Neural progenitor cell (in vitro differentiated cells): ENCODE data around the gene BGN.

Experiments used
- EZH2 ChIP-seq: fragments of 200-600 bp; sonication (generic); IDR thresholded peaks from 2 replicates; pipeline ENCODE4 v1.6.1; 2017; ENCODE audit warnings: antibody characterized with exemption, mild to moderate bottlenecking, moderate library complexity
- EZH2phosphoT487 ChIP-seq: fragments of 200-600 bp; sonication (generic); IDR thresholded peaks from 2 replicates; pipeline ENCODE4 v1.6.1; 2017; ENCODE audit warnings: antibody characterized with exemption
- TF ChIP-seq, protein P1 (sequence below): fragments of 200-600 bp; sonication (generic); IDR thresholded peaks from 2 replicates; pipeline ENCODE4 v1.5.1; 2017; ENCODE audit warnings: antibody characterized with exemption, mild to moderate bottlenecking

DNA sequence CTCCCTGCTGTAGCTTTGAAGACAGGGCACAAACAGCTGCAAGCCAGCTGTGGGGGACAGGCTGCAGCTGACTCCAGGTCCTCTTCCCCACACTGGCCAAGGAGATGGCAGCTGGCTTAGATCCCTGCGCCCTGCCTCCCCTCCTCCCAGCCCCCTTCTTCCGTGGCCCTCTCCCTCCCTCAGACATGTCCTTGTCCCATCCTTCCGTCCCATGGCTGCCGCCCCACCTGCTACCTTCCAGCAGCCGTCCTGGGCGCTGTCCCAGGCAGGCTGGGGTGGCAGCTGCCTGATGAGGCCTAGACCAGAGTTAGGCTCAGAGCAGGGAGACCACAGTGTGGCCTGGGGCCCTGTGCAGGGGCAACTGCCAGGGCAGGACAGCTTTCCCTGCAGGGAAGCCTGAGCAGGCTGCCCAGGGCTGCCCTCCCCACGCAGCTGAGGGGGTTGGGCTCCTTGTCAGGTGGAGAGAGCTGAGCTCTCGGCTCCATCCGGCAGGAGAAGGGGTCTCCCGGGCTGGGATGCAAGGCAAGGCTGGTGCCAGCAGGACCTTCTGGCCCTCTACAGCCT, 3.3 kb upstream of the BGN start:
- TF ChIP-seq, protein P1, sequence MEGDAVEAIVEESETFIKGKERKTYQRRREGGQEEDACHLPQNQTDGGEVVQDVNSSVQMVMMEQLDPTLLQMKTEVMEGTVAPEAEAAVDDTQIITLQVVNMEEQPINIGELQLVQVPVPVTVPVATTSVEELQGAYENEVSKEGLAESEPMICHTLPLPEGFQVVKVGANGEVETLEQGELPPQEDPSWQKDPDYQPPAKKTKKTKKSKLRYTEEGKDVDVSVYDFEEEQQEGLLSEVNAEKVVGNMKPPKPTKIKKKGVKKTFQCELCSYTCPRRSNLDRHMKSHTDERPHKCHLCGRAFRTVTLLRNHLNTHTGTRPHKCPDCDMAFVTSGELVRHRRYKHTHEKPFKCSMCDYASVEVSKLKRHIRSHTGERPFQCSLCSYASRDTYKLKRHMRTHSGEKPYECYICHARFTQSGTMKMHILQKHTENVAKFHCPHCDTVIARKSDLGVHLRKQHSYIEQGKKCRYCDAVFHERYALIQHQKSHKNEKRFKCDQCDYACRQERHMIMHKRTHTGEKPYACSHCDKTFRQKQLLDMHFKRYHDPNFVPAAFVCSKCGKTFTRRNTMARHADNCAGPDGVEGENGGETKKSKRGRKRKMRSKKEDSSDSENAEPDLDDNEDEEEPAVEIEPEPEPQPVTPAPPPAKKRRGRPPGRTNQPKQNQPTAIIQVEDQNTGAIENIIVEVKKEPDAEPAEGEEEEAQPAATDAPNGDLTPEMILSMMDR: no peak
- TF ChIP-seq EZH2 (no peak), EZH2phosphoT487 (no peak)
